Measurements from ENCODE around the gene CRADD. TPM values are rescaled to one million over a fixed set of nuclear protein-coding genes. Genes with fewer than 3 reads are reported as not detected.

Gene CRADD
- total RNA-seq, 2 donors from 2014 or later: 7.7 to 9.1 TPM

DNA sequence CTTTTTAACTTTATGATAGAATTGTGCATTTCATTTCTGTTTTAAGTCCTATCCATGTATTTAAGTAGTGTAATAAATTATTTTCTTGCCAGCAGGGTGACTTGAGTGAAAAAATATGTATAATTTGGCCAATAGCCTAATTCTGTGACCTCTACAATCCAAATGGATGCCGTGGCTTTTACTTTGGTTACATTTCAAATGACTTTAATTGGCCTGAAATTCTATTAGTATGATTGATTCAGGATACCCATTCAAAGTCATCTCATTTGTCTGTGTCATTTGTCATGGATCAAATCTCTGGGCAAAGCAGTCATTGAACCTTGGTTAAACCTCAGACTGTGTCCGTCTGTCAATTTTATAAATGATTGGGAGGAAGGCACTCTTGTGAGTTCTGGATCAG lies 29.6 kb downstream of the CRADD start:
- Mint-ChIP-seq H3K27ac (no peak overlapping the region), H3K27me3 (ENCODE audit: insufficient read depth) (no peaks in the 10 kb centered on the region), H3K36me3 (ENCODE audit: low read depth) (peaks cover 6% of the 10 kb centered on the region), H3K4me1 (peaks cover 19% of the 10 kb centered on the region), H3K4me3 (no peak overlapping the region), H3K9me3 (peaks cover 19% of the 10 kb centered on the region)
- Histone ChIP-seq H3K4me3 (ENCODE audit: low read length) (no peak overlapping the region), H3K9ac (ENCODE audit: extremely low read depth, low read length, poor library complexity, severe bottlenecking) (no peak overlapping the region), H3K9me3 (ENCODE audit: control insufficient read depth, low read length) (peaks cover 15% of the 10 kb centered on the region), H3K4me1 (ENCODE audit: control insufficient read depth, insufficient read depth, low read length) (peaks cover 5% of the 10 kb centered on the region), H3K27me3 (ENCODE audit: control insufficient read depth, insufficient read depth, low read length, poor library complexity, severe bottlenecking) (no peaks in the 10 kb centered on the region), H3K27ac (ENCODE audit: low read depth, low read length) (no peak overlapping the region), H3K36me3 (ENCODE audit: control insufficient read depth, insufficient read depth, low read length) (no peaks in the 10 kb centered on the region)
- TF ChIP-seq, protein P1, sequence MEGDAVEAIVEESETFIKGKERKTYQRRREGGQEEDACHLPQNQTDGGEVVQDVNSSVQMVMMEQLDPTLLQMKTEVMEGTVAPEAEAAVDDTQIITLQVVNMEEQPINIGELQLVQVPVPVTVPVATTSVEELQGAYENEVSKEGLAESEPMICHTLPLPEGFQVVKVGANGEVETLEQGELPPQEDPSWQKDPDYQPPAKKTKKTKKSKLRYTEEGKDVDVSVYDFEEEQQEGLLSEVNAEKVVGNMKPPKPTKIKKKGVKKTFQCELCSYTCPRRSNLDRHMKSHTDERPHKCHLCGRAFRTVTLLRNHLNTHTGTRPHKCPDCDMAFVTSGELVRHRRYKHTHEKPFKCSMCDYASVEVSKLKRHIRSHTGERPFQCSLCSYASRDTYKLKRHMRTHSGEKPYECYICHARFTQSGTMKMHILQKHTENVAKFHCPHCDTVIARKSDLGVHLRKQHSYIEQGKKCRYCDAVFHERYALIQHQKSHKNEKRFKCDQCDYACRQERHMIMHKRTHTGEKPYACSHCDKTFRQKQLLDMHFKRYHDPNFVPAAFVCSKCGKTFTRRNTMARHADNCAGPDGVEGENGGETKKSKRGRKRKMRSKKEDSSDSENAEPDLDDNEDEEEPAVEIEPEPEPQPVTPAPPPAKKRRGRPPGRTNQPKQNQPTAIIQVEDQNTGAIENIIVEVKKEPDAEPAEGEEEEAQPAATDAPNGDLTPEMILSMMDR (conservative IDR thresholded peaks at IDR 0.05): no peak
- 93% methylated on average over 2 of the region's 2 CpGs; no CpG with 5 or more reads in 1 of the 2 experiments for WGBS, 2 experiments (ENCODE audit: insufficient coverage in 1 of 2, insufficient read length in 1 of 2)
- no peak for DNase-seq

GRCh38 chr12:93707836-93708235 lies 30.7 kb downstream of the CRADD start:
- Histone ChIP-seq H3K27me3 (ENCODE audit: control insufficient read depth, insufficient read depth, low read length, poor library complexity, severe bottlenecking) (no peaks in the 10 kb centered on the region), H3K9ac (ENCODE audit: extremely low read depth, low read length, poor library complexity, severe bottlenecking) (no peak overlapping the region), H3K4me1 (ENCODE audit: control insufficient read depth, insufficient read depth, low read length) (peaks cover 2% of the 10 kb centered on the region), H3K9me3 (ENCODE audit: control insufficient read depth, low read length) (peaks cover 15% of the 10 kb centered on the region), H3K4me3 (ENCODE audit: low read length) (no peak overlapping the region), H3K27ac (ENCODE audit: low read depth, low read length) (no peak overlapping the region), H3K36me3 (ENCODE audit: control insufficient read depth, insufficient read depth, low read length) (no peaks in the 10 kb centered on the region)
- peaks cover 6% of the 10 kb centered on the region for H3K36me3 Mint-ChIP-seq (ENCODE audit: low read depth)
- TF ChIP-seq, protein P1 (conservative IDR thresholded peaks at IDR 0.05): no peak
- no peak overlapping the region for H3K4me3 Mint-ChIP-seq
- WGBS, 2 experiments (ENCODE audit: insufficient coverage in 1 of 2, insufficient read length in 1 of 2): 93 to 100% methylated on average over 1 of the region's 1 CpG
- no peak overlapping the region for H3K27ac Mint-ChIP-seq
- no peaks in the 10 kb centered on the region for H3K27me3 Mint-ChIP-seq (ENCODE audit: insufficient read depth)
- no peak for DNase-seq
- peaks cover 12% of the 10 kb centered on the region for H3K4me1 Mint-ChIP-seq
- peaks cover 19% of the 10 kb centered on the region for H3K9me3 Mint-ChIP-seq

DNA sequence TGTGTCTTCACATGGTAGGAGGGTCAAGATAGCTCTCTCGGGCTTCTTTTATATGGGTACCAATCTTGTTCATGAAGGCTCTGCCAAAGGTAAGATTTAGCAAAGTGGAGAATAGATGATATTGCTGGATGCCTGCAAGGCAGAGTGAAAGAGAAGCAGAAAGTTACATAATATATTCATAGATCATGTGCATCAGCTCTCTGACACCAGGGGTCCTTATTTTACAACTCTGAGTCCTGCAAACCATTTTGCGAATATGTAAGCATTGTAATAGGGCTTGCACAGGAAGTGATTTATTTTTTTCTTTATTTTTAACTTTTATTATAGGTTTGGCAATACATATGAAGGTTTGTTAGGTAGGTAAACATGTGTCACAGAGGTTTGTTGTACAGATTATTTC lies 31.8 kb downstream of the CRADD start:
- no peaks in the 10 kb centered on the region for H3K27me3 Mint-ChIP-seq (ENCODE audit: insufficient read depth)
- peaks cover 14% of the 10 kb centered on the region for H3K4me1 Mint-ChIP-seq
- WGBS, 2 experiments (ENCODE audit: insufficient coverage in 1 of 2, insufficient read length in 1 of 2): 80 to 84% methylated on average over 1 to 2 of the region's 2 CpGs
- Histone ChIP-seq H3K27me3 (ENCODE audit: control insufficient read depth, insufficient read depth, low read length, poor library complexity, severe bottlenecking) (no peaks in the 10 kb centered on the region), H3K27ac (ENCODE audit: low read depth, low read length) (no peak overlapping the region), H3K36me3 (ENCODE audit: control insufficient read depth, insufficient read depth, low read length) (no peaks in the 10 kb centered on the region), H3K4me1 (ENCODE audit: control insufficient read depth, insufficient read depth, low read length) (peaks cover 2% of the 10 kb centered on the region), H3K9ac (ENCODE audit: extremely low read depth, low read length, poor library complexity, severe bottlenecking) (no peak overlapping the region), H3K9me3 (ENCODE audit: control insufficient read depth, low read length) (peaks cover 15% of the 10 kb centered on the region), H3K4me3 (ENCODE audit: low read length) (no peak overlapping the region)
- H3K9me3 Mint-ChIP-seq: peaks cover 19% of the 10 kb centered on the region
- TF ChIP-seq, protein P1 (conservative IDR thresholded peaks at IDR 0.05): no peak
- no peak for DNase-seq
- peaks cover 6% of the 10 kb centered on the region for H3K36me3 Mint-ChIP-seq (ENCODE audit: low read depth)
- no peak overlapping the region for H3K27ac Mint-ChIP-seq
- H3K4me3 Mint-ChIP-seq: no peak overlapping the region
